K562 (cell line): ENCODE data around the gene KCNJ2. TPM values are rescaled to one million over a fixed set of nuclear protein-coding genes. Genes with fewer than 3 reads are reported as not detected.

Experiments used
- C11orf30 ChIP-seq: fragments of 450-650 bp; IDR thresholded peaks from 2 replicates; pipeline ENCODE4 v1.6.1; 2016; ENCODE audit warnings: low read depth, mild to moderate bottlenecking
- FIP1L1 ChIP-seq: fragments of 200-400 bp; formaldehyde crosslinking; IDR thresholded peaks from 2 replicates; pipeline ENCODE4 v1.6.1; 2018; ENCODE audit warnings: mild to moderate bottlenecking, low read depth, low read length; ENCODE audit not compliant: poor library complexity, severe bottlenecking
- IFI16 ChIP-seq: fragments of 250-450 bp; sonication (Bioruptor Pico); IDR thresholded peaks from 2 replicates; pipeline ENCODE4 v2.1.2; 2022; ENCODE audit warnings: mild to moderate bottlenecking, inconsistent platforms
- NR3C1 ChIP-seq: sonication (generic); formaldehyde crosslinking; IDR thresholded peaks from 2 replicates; pipeline ENCODE4 v1.8.1; 2022; ENCODE audit warnings: missing genetic modification reagents
- SMARCC2 ChIP-seq: fragments of 450-650 bp; IDR thresholded peaks from 2 replicates; pipeline ENCODE4 v1.6.1; 2017; ENCODE audit warnings: antibody characterized with exemption, moderate library complexity, mild to moderate bottlenecking, low read depth
- TCF3 ChIP-seq: sonication (generic); formaldehyde crosslinking; IDR thresholded peaks from 2 replicates; pipeline ENCODE4 v1.4.0; 2020; ENCODE audit warnings: mild to moderate bottlenecking, missing genetic modification reagents
- XRCC3 ChIP-seq: fragments of 450-650 bp; IDR thresholded peaks from 2 replicates; pipeline ENCODE4 v1.6.1; 2017; ENCODE audit warnings: mild to moderate bottlenecking, moderate library complexity
- ZNF175 ChIP-seq: fragments of 200-800 bp; sonication (Bioruptor generic); IDR thresholded peaks from 2 replicates; pipeline ENCODE4 v1.6.1; 2016; ENCODE audit warnings: low read depth, mild to moderate bottlenecking, missing genetic modification characterization, missing compliant biosample characterization
- ZNF3 ChIP-seq: fragments of 250-450 bp; sonication (Bioruptor Pico); IDR thresholded peaks from 2 replicates; pipeline ENCODE4 v1.5.0; 2021; ENCODE audit warnings: mild to moderate bottlenecking, moderate library complexity
- polyA plus RNA-seq, 8 experiments: library from polyadenylated mRNA; depleted of rRNA in 4 of 8; stranded (reverse) in 5 of 8; unstranded in 3 of 8; fragments of >200 nt; fragmentation: Nextera tagmentation in 2 of 8; fragmentation: Illumina TruSeq in 1 of 8; extraction: Ambion mirVana in 2 of 8; extraction: Trizol in 1 of 8; gene quantifications; 2 replicates each; pipeline versions ENCODE4 v1.2.1 to v1.2.3, GENCODE V29; 2011 to 2014; ENCODE audit warnings: inconsistent platforms in 1 of 8, missing spikeins in 1 of 8
- total RNA-seq, 7 experiments: library from RNA; depleted of rRNA in 6 of 7; stranded (reverse); fragments of >200 nt in 6 of 7; fragmentation: Illumina TruSeq in 2 of 7; extraction: Trizol in 2 of 7; gene quantifications; 2 replicates each; pipeline versions ENCODE4 v1.2.1 to v1.2.3, GENCODE V29; 2011 to 2021; ENCODE audit warnings: low replicate concordance in 1 of 7
- TF ChIP-seq, protein P1 (sequence below): fragments of 250-450 bp; sonication (Bioruptor Pico); IDR thresholded peaks from 2 replicates; pipeline ENCODE4 v1.8.0; 2021; ENCODE audit warnings: borderline replicate concordance, mild to moderate bottlenecking, moderate library complexity; ENCODE audit not compliant: poor library complexity, severe bottlenecking
- TF ChIP-seq, protein P2 (sequence below), 2 experiments: fragments of 450-650 bp in 1 of 2; sonication (generic) in 1 of 2; formaldehyde crosslinking; conservative IDR thresholded peaks; 2 replicates each; pipeline versions ENCODE4 v1.4.0 to v1.8.1; 2020 to 2022; ENCODE audit warnings: mild to moderate bottlenecking in 1 of 2, missing genetic modification reagents in 1 of 2

KCNJ2 gene
- total and polyA plus RNA-seq, 9 of the 15 experiments (the other 6 are each of a cell fraction or from before 2014, with no cell fraction given), result not detected

DNA sequence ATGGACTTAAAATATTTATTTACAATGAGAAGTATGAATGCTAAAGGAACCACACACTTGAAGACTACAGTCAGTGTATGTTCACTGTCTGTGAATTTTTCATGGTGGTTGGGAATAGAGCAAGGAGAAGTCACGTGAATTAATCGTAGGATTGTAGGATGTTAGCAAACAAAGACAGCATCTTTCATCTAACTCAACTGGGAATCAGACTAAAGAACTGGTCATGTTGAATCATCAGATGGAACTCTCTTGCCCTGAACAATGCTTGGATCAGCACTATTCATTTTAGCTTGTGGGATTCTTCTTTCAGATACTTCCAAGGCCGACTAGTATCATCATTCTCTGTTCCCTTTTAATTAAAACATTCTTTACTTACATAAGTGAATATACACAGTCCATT, 18.1 kb downstream of the KCNJ2 start (continued):
- TF ChIP-seq SMARCC2 (no peak), ZNF3 (CRISPR knock-in tag) (no peak), NR3C1 (CRISPR knock-in tag) (no peak), ZNF175 (CRISPR knock-in tag) (no peak), XRCC3 (no peak), TCF3 (no peak), IFI16 (CRISPR knock-in tag) (no peak), FIP1L1 (no peak), C11orf30 (no peak)
- TF ChIP-seq, protein P1, sequence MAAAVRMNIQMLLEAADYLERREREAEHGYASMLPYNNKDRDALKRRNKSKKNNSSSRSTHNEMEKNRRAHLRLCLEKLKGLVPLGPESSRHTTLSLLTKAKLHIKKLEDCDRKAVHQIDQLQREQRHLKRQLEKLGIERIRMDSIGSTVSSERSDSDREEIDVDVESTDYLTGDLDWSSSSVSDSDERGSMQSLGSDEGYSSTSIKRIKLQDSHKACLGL (CRISPR knock-in tag), result no peak
- TF ChIP-seq, protein P2, sequence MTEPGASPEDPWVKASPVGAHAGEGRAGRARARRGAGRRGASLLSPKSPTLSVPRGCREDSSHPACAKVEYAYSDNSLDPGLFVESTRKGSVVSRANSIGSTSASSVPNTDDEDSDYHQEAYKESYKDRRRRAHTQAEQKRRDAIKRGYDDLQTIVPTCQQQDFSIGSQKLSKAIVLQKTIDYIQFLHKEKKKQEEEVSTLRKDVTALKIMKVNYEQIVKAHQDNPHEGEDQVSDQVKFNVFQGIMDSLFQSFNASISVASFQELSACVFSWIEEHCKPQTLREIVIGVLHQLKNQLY (CRISPR knock-in tag; conservative IDR thresholded peaks at IDR 0.05), result no peak
